HEK293 (cell line): Measurements from ENCODE around the gene MAB21L3.

ENCODE experiments used
- ZNF324 ChIP-seq: fragments of 450-650 bp; formaldehyde crosslinking; IDR thresholded peaks from 2 replicates; pipeline ENCODE4 v1.5.1; 2016; ENCODE audit warnings: missing biosample characterization, missing genetic modification characterization
- TF ChIP-seq, protein P1 (sequence below): fragments of 450-650 bp; formaldehyde crosslinking; IDR thresholded peaks from 2 replicates; pipeline ENCODE4 v1.5.1; 2016; ENCODE audit warnings: missing biosample characterization, missing genetic modification characterization

DNA sequence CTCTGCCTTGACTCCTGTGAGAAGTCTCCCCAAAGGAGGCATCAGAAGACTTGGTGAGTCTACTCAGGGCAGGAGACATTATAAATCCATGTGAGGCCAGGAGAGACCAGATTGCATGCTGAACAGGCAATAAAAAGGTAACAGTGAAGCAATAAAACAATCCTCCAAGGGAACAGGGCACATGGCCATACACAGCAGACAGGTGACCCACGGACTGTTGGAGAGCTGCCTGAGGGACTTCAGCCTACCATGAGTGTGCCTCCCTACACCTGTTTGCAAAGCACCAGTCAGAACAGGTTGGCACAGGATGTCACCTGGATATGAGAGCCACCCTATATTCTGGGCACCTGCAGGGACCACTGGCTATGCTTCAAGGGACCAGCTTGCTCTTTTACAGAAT, 67.6 kb downstream of the MAB21L3 start:
- no peak for TF ChIP-seq ZNF324 (tag by site-specific recombination)
- TF ChIP-seq, protein P1, sequence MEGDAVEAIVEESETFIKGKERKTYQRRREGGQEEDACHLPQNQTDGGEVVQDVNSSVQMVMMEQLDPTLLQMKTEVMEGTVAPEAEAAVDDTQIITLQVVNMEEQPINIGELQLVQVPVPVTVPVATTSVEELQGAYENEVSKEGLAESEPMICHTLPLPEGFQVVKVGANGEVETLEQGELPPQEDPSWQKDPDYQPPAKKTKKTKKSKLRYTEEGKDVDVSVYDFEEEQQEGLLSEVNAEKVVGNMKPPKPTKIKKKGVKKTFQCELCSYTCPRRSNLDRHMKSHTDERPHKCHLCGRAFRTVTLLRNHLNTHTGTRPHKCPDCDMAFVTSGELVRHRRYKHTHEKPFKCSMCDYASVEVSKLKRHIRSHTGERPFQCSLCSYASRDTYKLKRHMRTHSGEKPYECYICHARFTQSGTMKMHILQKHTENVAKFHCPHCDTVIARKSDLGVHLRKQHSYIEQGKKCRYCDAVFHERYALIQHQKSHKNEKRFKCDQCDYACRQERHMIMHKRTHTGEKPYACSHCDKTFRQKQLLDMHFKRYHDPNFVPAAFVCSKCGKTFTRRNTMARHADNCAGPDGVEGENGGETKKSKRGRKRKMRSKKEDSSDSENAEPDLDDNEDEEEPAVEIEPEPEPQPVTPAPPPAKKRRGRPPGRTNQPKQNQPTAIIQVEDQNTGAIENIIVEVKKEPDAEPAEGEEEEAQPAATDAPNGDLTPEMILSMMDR (tag by site-specific recombination) = no peak
